AG09309 (cell line): ENCODE measurements around the gene NUMB.

ENCODE experiments used
- DNase-seq: peaks from one replicate; pipeline ENCODE4 v3.0.0-alpha.2; 2010; ENCODE audit warnings: low read depth
- H3K4me3 ChIP-seq: 2 replicates; pipeline ENCODE4 v1.5.1; 2011; ENCODE audit warnings: mild to moderate bottlenecking, low read depth, low read length, moderate library complexity; ENCODE audit not compliant: control insufficient read depth
- TF ChIP-seq, protein P1 (sequence below): IDR thresholded peaks from 2 replicates; pipeline ENCODE4 v1.5.1; 2011; ENCODE audit warnings: mild to moderate bottlenecking, low read depth, low read length, inconsistent platforms; ENCODE audit not compliant: insufficient read depth, control insufficient read depth; ENCODE audit errors: missing control alignments

Gene NUMB

DNA sequence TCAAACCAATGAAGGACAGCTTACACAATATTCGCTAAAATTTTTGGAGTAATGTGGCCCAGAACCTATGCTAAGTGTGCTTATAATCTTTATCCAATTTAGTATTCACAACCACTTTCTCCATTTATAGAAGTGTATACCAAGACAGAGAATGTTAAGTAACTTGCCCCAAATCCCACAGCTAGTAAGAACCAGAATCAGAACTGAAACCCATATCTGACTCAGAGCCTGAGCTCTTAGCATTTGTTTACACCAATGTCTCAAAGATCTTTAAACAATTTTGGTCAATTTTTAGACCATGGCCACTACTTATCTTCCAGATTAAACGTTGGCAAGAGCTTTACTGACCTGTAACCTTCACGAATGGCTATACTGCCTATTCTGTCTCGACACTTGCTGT is 168.1 kb downstream of the NUMB start:
- TF ChIP-seq, protein P1, sequence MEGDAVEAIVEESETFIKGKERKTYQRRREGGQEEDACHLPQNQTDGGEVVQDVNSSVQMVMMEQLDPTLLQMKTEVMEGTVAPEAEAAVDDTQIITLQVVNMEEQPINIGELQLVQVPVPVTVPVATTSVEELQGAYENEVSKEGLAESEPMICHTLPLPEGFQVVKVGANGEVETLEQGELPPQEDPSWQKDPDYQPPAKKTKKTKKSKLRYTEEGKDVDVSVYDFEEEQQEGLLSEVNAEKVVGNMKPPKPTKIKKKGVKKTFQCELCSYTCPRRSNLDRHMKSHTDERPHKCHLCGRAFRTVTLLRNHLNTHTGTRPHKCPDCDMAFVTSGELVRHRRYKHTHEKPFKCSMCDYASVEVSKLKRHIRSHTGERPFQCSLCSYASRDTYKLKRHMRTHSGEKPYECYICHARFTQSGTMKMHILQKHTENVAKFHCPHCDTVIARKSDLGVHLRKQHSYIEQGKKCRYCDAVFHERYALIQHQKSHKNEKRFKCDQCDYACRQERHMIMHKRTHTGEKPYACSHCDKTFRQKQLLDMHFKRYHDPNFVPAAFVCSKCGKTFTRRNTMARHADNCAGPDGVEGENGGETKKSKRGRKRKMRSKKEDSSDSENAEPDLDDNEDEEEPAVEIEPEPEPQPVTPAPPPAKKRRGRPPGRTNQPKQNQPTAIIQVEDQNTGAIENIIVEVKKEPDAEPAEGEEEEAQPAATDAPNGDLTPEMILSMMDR, result no peak
- no peak overlapping the region for H3K4me3 ChIP-seq
- no peak for DNase-seq

DNA sequence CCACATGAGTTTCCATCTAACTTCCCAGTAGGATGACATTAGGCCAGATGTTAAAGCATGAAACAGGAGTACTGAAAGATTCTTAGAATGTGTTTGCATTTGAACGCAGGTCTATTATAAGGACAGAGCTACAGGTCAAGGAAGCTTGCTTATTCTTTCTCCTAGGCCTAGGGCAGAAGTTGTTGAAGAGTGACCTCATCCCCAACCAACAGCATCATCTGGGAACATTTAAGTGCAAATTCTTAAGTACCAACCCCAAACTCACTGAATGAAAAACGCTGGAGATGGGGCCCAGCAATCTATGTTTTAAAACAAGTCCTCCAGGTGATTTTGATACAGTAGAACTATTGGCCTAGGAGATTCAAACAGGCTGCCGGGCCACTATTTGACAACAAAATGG is 168.6 kb downstream of the NUMB start:
- TF ChIP-seq, protein P1, result no peak
- no peak overlapping the region for H3K4me3 ChIP-seq
- DNase-seq, result no peak

DNA sequence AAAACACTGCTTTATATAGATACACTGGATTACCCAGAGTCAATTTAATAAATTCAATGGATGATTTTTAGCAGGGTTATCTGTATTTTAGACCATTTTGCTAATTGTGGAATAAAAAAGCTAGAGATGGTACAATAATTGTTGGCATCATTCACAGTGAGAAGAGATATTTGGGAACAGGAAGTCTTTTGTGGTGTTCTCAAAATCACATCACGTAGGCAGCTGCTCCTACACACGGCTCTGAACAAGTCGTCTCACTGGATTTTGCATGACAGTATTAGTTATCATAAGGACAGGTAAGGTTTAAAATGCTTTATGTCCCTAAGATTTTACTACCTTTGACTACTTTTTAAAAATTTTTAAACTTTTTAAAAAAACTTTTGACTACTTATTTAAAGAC is 169.0 kb downstream of the NUMB start:
- TF ChIP-seq, protein P1, result no peak
- no peak for DNase-seq

DNA sequence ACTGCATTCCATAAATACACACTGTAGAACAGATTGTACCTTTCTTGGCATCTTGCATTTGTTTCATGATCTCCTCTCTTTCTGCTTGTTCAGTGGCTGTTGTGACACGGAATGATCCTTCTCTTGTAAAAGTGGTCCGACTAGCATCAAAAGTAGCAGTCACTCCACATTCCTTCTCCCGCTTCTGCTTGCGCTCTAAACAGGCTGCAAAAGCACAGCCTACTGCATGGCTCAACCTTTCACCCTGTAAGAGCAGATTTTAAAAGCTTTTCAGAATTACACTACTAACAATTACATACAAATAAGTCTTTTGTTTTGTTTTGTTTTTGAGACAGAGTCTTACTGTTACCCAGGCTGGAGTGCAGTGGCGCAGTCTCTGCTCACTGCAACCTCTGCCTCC is 171.3 kb downstream of the NUMB start:
- no peak overlapping the region for H3K4me3 ChIP-seq
- DNase-seq, result no peak
- TF ChIP-seq, protein P1, result no peak

More for the DNA sequence above, 169.0 kb downstream of the NUMB start:
- H3K4me3 ChIP-seq, result no peak overlapping the region

DNA sequence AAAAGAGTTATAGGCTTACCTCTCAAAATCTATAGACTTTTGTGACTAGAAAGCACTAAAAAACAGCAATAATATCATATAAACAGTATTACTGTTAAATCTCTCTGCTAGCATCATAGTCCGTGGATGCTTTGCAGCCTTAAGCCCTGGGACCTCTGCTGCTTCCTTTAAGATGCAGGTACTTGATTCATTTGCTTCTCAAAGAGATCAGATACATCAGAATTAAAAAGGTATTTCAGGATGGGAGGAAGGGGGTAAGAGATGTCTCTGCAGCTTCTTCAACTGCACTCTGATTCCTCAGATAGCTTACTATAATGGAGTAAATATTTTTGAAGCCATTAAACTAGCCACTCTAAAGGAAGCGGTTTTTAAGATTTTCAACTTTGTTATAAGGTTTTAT is 171.7 kb downstream of the NUMB start:
- TF ChIP-seq, protein P1, result no peak
- H3K4me3 ChIP-seq, result no peak overlapping the region

DNA sequence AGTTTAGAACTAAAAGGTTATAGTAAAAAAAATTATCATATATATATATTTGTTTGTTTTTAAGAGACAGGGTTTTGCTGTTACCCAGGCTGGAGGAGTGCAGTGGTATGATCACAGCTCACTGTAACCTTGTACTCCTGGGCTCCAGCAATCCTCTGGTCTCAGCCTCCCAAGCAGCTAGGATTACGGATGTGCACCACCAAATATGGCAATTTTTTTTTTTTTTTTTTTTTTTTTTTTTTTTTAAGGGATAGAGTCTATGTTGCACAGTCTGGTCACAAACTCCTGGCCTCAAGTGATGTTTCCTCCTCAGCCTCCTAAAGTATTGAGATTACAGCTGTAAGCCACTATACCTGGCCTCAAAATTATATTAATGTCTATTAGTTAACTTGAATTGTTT is 172.4 kb downstream of the NUMB start:
- no peak overlapping the region for H3K4me3 ChIP-seq
- TF ChIP-seq, protein P1, result no peak
- DNase-seq, result no peak

More for the DNA sequence above, 171.7 kb downstream of the NUMB start:
- no peak for DNase-seq

DNA sequence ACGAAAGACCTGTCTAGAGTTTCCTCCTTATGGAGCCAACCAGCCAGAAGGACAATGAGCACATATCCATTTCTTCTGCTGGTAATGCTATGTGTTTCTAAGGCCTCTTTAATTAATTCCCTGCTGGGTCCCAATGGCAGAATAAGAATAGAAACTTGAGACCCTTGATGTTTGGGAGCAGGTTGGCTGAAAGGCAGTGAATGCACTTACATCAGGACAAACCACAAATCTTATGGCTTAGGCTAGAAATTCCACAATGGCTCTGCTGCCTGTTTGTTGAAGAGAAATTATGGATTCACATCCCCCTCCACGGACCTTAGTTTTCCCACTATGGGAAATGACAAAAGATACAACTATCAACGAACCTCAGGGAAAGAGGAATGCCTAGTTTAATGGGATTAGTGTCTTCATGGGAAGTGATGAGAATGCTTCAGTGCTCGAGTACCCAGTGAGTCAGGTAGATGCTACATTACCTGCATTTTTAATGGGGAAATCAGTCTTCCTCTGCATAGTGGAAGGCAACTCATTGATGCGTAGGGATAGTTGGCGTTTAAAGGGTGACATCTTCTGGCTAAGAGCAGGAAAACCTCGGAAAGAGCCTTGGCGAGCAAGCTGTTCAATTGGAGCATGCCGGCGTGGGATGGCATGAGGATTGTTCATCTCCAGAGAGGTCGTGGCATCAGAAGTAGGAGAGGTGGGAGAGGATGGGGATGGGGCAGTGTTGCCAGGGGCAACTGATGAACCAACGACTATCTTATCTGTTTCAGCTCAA is 174.6 kb downstream of the NUMB start:
- no peak overlapping the region for H3K4me3 ChIP-seq
- TF ChIP-seq, protein P1, result peak; percentile 35
- DNase-seq, result no peak
